Testis (tissue), 3 donors: Measurements from ENCODE around the gene MASP1. TPM values are rescaled to one million over a fixed set of nuclear protein-coding genes. Genes with fewer than 3 reads are reported as not detected.

Experiments
- DNase-seq: peaks from one replicate; pipeline ENCODE4 v3.0.0-alpha.2; 2019
- H3K27ac ChIP-seq, 2 donors: fragments of 200-600 bp; sonication (generic); one replicate each; pipeline ENCODE4 v1.5.1; 2019
- H3K27me3 ChIP-seq: fragments of 200-600 bp; sonication (generic); one replicate; pipeline ENCODE4 v1.5.1; 2019
- H3K36me3 ChIP-seq: fragments of 200-600 bp; sonication (generic); one replicate; pipeline ENCODE4 v1.5.1; 2017; ENCODE audit warnings: low read depth; ENCODE audit errors: missing control alignments
- H3K4me1 ChIP-seq: fragments of 200-600 bp; sonication (generic); one replicate; pipeline ENCODE4 v1.5.1; 2019
- H3K4me3 ChIP-seq, 2 donors: fragments of 200-600 bp; sonication (generic); one replicate each; pipeline ENCODE4 v1.5.1; 2017 to 2019
- H3K9me3 ChIP-seq: fragments of 200-600 bp; sonication (generic); one replicate; pipeline ENCODE4 v1.5.1; 2017
- POLR2A ChIP-seq: fragments of 450-650 bp; IDR thresholded peaks from one replicate; pipeline ENCODE4 v1.6.1; 2017; ENCODE audit warnings: antibody characterized with exemption, mild to moderate bottlenecking, moderate library complexity
- WGBS, 2 donors: methylation state at CpG; one replicate each; pipeline ENCODE4 v1.1.5; 2018; 5-methylcytosine and 5-hydroxymethylcytosine counted together
- intact Hi-C: fragments of 100-400 bp; cut with DNase I; formaldehyde crosslinking; loops from one replicate; pipeline ENCODE4 v1.15.1; 2023; ENCODE audit warnings: low total_unique reads
- polyA plus RNA-seq: library from polyadenylated mRNA; stranded (reverse); fragments of 350-450 nt; fragmentation: Illumina TruSeq; extraction: RNeasy Lipid Tissue Mini Kit (QIAGEN cat#74804); gene quantifications from one replicate; pipeline ENCODE4 v1.2.3, GENCODE V29; 2014; ENCODE audit warnings: low read depth, low replicate concordance; ENCODE audit not compliant: insufficient read depth
- total RNA-seq, 2 donors: library from RNA; depleted of rRNA; stranded (reverse); fragments of >200 nt; gene quantifications; one replicate each; pipeline ENCODE4 v1.2.3, GENCODE V29; 2016
- TF ChIP-seq, protein P1 (sequence below), 3 experiments: fragments of 450-650 bp in 2 of 3; fragments of 200-600 bp in 1 of 3; sonication (generic) in 1 of 3; IDR thresholded peaks; one replicate each; pipeline ENCODE4 v1.5.1; 2016 to 2019; ENCODE audit warnings: antibody characterized with exemption in 3 of 3, mild to moderate bottlenecking in 2 of 3, moderate library complexity in 1 of 3

The MASP1 gene
- total and polyA plus RNA-seq, 3 donors from 2014 or later = 0.55 to 3.6 (median 2.8) TPM

GRCh38 chr3:187210091-187210490, 81.4 kb downstream of the MASP1 start:
- H3K36me3 ChIP-seq = no peaks in the 10 kb centered on the region
- WGBS, 2 donors = 43 to 58% methylated on average over 1 of the region's 1 CpG
- intact Hi-C loops = no loop called here
- no peaks in the 10 kb centered on the region for H3K27me3 ChIP-seq
- no peaks in the 10 kb centered on the region for H3K9me3 ChIP-seq
- DNase-seq = no peak
- no peak overlapping the region for H3K4me3 ChIP-seq
- H3K27ac ChIP-seq = no peak overlapping the region
- no peak for TF ChIP-seq POLR2A
- TF ChIP-seq, protein P1, sequence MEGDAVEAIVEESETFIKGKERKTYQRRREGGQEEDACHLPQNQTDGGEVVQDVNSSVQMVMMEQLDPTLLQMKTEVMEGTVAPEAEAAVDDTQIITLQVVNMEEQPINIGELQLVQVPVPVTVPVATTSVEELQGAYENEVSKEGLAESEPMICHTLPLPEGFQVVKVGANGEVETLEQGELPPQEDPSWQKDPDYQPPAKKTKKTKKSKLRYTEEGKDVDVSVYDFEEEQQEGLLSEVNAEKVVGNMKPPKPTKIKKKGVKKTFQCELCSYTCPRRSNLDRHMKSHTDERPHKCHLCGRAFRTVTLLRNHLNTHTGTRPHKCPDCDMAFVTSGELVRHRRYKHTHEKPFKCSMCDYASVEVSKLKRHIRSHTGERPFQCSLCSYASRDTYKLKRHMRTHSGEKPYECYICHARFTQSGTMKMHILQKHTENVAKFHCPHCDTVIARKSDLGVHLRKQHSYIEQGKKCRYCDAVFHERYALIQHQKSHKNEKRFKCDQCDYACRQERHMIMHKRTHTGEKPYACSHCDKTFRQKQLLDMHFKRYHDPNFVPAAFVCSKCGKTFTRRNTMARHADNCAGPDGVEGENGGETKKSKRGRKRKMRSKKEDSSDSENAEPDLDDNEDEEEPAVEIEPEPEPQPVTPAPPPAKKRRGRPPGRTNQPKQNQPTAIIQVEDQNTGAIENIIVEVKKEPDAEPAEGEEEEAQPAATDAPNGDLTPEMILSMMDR (IDR thresholded peaks at IDR 0.05) = no peak
- H3K4me1 ChIP-seq = peaks cover 13% of the 10 kb centered on the region

- intact Hi-C loops = no loop called here
- Histone ChIP-seq H3K36me3 (no peaks in the 10 kb centered on the region), H3K4me3 (no peak overlapping the region), H3K27me3 (no peaks in the 10 kb centered on the region), H3K27ac (no peak overlapping the region), H3K9me3 (no peaks in the 10 kb centered on the region), H3K4me1 (peaks cover 13% of the 10 kb centered on the region)
- DNase-seq = no peak
- no peak for TF ChIP-seq POLR2A
- TF ChIP-seq, protein P1 (IDR thresholded peaks at IDR 0.05) = no peak
Observed at GRCh38 chr3:187209491-187209890, 82.0 kb downstream of the MASP1 start.

GRCh38 chr3:187208159-187208558, 83.4 kb downstream of the MASP1 start:
- Histone ChIP-seq H3K4me1 (peaks cover 13% of the 10 kb centered on the region), H3K36me3 (no peaks in the 10 kb centered on the region), H3K27me3 (no peaks in the 10 kb centered on the region), H3K9me3 (no peaks in the 10 kb centered on the region), H3K4me3 (no peak overlapping the region), H3K27ac (no peak overlapping the region)
- DNase-seq = no peak
- WGBS, 2 donors = 55 to 64% methylated on average over 1 of the region's 1 CpG
- intact Hi-C loops = no loop called here
- no peak for TF ChIP-seq POLR2A
- TF ChIP-seq, protein P1 (IDR thresholded peaks at IDR 0.05) = no peak

- no peak for DNase-seq
- Histone ChIP-seq H3K4me1 (peaks cover 10% of the 10 kb centered on the region), H3K27ac (no peak overlapping the region), H3K36me3 (no peaks in the 10 kb centered on the region), H3K9me3 (no peaks in the 10 kb centered on the region), H3K27me3 (no peaks in the 10 kb centered on the region), H3K4me3 (no peak overlapping the region)
- intact Hi-C loops = no loop called here
- TF ChIP-seq POLR2A = no peak
- TF ChIP-seq, protein P1 (IDR thresholded peaks at IDR 0.05) = no peak
Observed at GRCh38 chr3:187207624-187208023, 83.9 kb downstream of the MASP1 start.

- Histone ChIP-seq H3K27ac (no peak overlapping the region), H3K4me1 (peaks cover 10% of the 10 kb centered on the region), H3K36me3 (no peaks in the 10 kb centered on the region), H3K9me3 (no peaks in the 10 kb centered on the region), H3K27me3 (no peaks in the 10 kb centered on the region), H3K4me3 (no peak overlapping the region)
- no peak for DNase-seq
- WGBS, 2 donors = 70 to 82% methylated on average over 2 of the region's 2 CpGs
- intact Hi-C loops = no loop called here
- TF ChIP-seq POLR2A = no peak
- TF ChIP-seq, protein P1 (IDR thresholded peaks at IDR 0.05) = no peak
Observed at GRCh38 chr3:187207062-187207461, 84.5 kb downstream of the MASP1 start.
